Measurements from ENCODE around the gene ZNF629.

DNA sequence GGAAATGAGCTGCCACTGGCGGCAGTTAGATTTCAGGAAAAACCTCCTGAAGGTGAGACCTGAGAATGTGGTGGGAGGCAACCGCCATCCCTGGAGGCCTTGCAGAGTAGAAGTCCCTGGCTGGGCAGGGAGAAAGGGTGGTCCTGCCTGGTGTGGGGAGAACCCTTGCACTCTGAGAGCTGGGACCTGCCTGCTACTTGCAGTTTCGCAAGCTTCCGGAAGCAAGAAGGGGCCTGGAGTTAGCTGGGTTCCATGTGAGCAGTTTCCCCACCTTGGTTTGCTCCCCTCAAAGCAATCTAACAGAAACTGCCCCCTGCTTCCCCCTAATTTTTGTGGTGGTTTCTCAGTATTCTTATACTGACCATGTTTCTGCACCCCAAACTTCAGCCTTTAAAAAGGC lies 6.5 kb downstream of the ZNF629 start:
- TF ChIP-seq EP300 (IDR thresholded peaks at IDR 0.05) (no peak), CTCF (IDR thresholded peaks at IDR 0.05) (no peak)
